Suprapubic skin (tissue), 4 donors: ENCODE data around the gene AGPAT4. TPM values are rescaled to one million over a fixed set of nuclear protein-coding genes. Genes with fewer than 3 reads are reported as not detected.

Experiments used
- DNase-seq, 2 donors: peaks; one replicate each; pipeline ENCODE4 v3.0.0-alpha.2; 2019; ENCODE audit warnings: low spot score in 2 of 2
- H3K27ac ChIP-seq: fragments of 200-600 bp; sonication (generic); one replicate; pipeline ENCODE4 v1.5.1; 2019
- H3K27me3 ChIP-seq: fragments of 200-600 bp; sonication (generic); one replicate; pipeline ENCODE4 v1.5.1; 2019
- H3K36me3 ChIP-seq: fragments of 200-600 bp; sonication (generic); one replicate; pipeline ENCODE4 v1.5.1; 2019
- H3K4me1 ChIP-seq: fragments of 200-600 bp; sonication (generic); one replicate; pipeline ENCODE4 v1.5.1; 2019
- H3K4me3 ChIP-seq: fragments of 200-600 bp; sonication (generic); one replicate; pipeline ENCODE4 v1.5.1; 2019; ENCODE audit warnings: mild to moderate bottlenecking
- H3K9me3 ChIP-seq: fragments of 200-600 bp; sonication (generic); one replicate; pipeline ENCODE4 v1.5.1; 2019
- EP300 ChIP-seq: sonication (generic); formaldehyde crosslinking; IDR thresholded peaks from one replicate; pipeline ENCODE4 v1.6.1; 2017; ENCODE audit warnings: antibody characterized with exemption
- POLR2A ChIP-seq, 2 donors: fragments of 450-650 bp; IDR thresholded peaks; one replicate each; pipeline ENCODE4 v1.6.1; 2017; ENCODE audit warnings: antibody characterized with exemption in 2 of 2, mild to moderate bottlenecking in 2 of 2, moderate library complexity in 2 of 2
- POLR2AphosphoS5 ChIP-seq, 3 donors: sonication (generic); formaldehyde crosslinking; IDR thresholded peaks; one replicate each; pipeline ENCODE4 v1.6.1; 2017; ENCODE audit warnings: antibody characterized with exemption in 3 of 3
- WGBS: methylation state at CpG from one replicate; pipeline ENCODE4 v1.1.5; 2018; 5-methylcytosine and 5-hydroxymethylcytosine counted together
- total RNA-seq, 4 donors: library from RNA; depleted of rRNA; stranded (reverse); fragments of >200 nt; gene quantifications; one replicate each; pipeline ENCODE4 v1.1.0, GENCODE V29; 2016
- TF ChIP-seq, protein P1 (sequence below), 2 donors: fragments of 200-600 bp in 1 of 2; fragments of 450-650 bp in 1 of 2; sonication (generic) in 1 of 2; IDR thresholded peaks; one replicate each; pipeline ENCODE4 v1.5.1; 2016 to 2019; ENCODE audit warnings: antibody characterized with exemption in 2 of 2, mild to moderate bottlenecking in 1 of 2, moderate library complexity in 1 of 2

AGPAT4 gene
- total RNA-seq, 4 donors from 2014 or later = 1.1 to 4.1 (median 2.9) TPM

DNA sequence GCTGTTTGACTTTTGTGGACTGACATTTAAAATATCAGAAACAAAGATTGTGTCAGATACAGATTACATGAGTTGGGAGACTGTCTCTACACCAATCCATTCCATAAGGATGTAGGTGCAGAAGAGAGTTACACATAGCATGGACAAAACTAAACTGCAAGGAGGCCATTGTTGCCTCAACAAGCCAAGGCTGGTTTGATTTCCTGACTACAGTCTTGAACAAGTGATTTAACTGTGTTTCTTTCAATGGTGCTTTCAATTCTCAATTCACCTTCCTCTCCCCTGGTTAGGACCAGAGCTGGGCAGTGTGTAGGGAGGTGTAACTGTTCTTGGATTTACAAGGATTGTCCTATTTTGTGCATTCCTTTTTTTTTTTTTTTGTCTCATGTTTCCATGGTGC is 82.2 kb downstream of the AGPAT4 start:
- no peak for DNase-seq
- H3K9me3 ChIP-seq = no peaks in the 10 kb centered on the region
- no peak overlapping the region for H3K27ac ChIP-seq
- H3K4me3 ChIP-seq = no peak overlapping the region
- H3K4me1 ChIP-seq = no peaks in the 10 kb centered on the region
- H3K27me3 ChIP-seq = no peaks in the 10 kb centered on the region
- no peak for TF ChIP-seq EP300
- TF ChIP-seq POLR2A (IDR thresholded peaks at IDR 0.05) = no peak
- TF ChIP-seq POLR2AphosphoS5 (IDR thresholded peaks at IDR 0.05) = no peak
- TF ChIP-seq, protein P1, sequence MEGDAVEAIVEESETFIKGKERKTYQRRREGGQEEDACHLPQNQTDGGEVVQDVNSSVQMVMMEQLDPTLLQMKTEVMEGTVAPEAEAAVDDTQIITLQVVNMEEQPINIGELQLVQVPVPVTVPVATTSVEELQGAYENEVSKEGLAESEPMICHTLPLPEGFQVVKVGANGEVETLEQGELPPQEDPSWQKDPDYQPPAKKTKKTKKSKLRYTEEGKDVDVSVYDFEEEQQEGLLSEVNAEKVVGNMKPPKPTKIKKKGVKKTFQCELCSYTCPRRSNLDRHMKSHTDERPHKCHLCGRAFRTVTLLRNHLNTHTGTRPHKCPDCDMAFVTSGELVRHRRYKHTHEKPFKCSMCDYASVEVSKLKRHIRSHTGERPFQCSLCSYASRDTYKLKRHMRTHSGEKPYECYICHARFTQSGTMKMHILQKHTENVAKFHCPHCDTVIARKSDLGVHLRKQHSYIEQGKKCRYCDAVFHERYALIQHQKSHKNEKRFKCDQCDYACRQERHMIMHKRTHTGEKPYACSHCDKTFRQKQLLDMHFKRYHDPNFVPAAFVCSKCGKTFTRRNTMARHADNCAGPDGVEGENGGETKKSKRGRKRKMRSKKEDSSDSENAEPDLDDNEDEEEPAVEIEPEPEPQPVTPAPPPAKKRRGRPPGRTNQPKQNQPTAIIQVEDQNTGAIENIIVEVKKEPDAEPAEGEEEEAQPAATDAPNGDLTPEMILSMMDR (IDR thresholded peaks at IDR 0.05) = no peak
- no peaks in the 10 kb centered on the region for H3K36me3 ChIP-seq

DNA sequence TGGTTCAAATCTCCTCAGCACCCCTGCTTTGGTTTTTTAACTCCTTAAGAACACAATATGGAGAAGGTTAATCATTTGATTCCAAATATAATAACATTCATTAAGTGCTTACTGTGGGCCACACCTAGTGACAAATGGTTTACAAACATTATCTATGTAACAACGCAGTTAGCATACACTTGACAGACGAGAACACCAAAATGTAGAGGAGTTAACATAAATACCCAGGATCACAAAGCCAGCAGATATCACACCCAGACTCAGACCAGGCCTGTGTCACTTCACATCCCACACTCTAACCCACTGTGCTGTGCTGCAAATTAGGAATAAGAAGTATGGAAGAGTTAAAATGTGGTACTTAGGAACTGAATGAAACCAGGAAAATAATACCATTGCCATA is 82.9 kb downstream of the AGPAT4 start:
- no peak overlapping the region for H3K4me3 ChIP-seq
- H3K36me3 ChIP-seq = no peaks in the 10 kb centered on the region
- WGBS = 57% methylated on average over 2 of the region's 2 CpGs
- TF ChIP-seq, protein P1 (IDR thresholded peaks at IDR 0.05) = no peak
- TF ChIP-seq POLR2AphosphoS5 (IDR thresholded peaks at IDR 0.05) (no peak), EP300 (no peak), POLR2A (IDR thresholded peaks at IDR 0.05) (no peak)
- no peaks in the 10 kb centered on the region for H3K9me3 ChIP-seq
- no peak for DNase-seq
- H3K27me3 ChIP-seq = no peaks in the 10 kb centered on the region
- H3K4me1 ChIP-seq = no peaks in the 10 kb centered on the region
- H3K27ac ChIP-seq = no peak overlapping the region

DNA sequence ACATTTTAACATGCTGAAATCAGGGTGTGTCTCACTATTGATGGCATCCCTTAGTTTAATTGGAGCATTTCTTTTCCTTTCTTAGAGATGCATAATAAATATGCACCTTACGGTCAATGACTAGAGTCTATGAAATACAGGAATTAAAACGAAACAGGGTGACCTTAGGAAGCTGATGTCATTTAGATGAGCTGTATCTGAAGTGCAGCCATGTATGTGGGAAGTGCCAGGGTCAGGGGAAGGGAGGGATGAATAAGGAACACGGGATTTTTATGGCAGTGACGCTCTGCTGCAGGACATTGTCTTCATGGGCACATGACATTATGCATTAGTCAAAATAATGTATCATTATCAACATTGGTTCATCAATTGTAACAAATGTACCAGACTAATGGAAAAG is 84.0 kb downstream of the AGPAT4 start:
- no peak for DNase-seq
- Histone ChIP-seq H3K9me3 (no peaks in the 10 kb centered on the region), H3K4me1 (no peaks in the 10 kb centered on the region), H3K27me3 (no peaks in the 10 kb centered on the region), H3K27ac (no peak overlapping the region), H3K36me3 (no peaks in the 10 kb centered on the region), H3K4me3 (no peak overlapping the region)
- TF ChIP-seq EP300 (no peak), POLR2A (IDR thresholded peaks at IDR 0.05) (no peak), POLR2AphosphoS5 (IDR thresholded peaks at IDR 0.05) (no peak)
- TF ChIP-seq, protein P1 (IDR thresholded peaks at IDR 0.05) = no peak
- 60% methylated on average over 4 of the region's 4 CpGs for WGBS

DNA sequence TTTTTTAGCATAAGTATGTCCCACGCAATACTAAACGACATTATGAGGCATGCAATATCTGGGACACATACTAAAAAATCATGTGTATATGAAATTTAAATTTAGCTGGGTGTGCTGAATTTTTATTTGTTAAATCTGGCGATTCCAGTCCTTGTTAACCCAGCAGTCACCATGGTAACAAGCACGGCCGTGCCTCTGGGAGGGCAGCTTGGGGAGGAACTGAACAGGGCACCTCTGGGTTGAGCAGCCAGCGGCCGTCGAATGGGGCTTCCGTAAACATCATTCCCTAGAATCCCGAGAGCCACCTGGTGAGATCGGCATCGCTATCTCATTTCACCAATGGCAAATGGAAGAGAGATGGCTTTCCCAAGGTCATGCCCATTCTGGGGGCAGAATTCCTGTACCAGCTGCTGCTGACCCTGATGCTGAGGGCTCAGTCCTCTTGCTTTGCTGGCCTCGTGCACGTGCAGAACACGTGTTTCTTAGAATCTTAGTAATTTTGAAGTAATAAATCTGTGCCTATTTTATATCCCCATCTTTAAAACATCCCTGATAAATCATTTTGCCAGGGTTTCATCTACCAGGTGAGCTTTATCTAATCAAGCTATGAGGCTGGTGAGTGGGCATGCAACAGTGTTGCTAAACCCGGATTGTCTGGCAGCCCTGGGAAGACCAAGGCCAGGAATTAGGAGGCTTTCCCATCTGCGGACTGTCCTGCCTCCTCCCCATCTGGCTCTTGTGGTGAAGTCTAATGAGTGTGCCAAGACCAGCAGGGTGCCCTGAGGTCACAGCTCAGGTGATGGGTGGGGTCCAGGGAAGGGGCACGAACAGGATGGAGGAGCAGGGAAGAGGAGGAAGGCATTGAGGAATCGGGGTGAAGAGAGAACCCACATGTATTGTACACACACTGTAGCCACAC is 85.1 kb downstream of the AGPAT4 start:
- no peaks in the 10 kb centered on the region for H3K36me3 ChIP-seq
- H3K4me1 ChIP-seq = no peaks in the 10 kb centered on the region
- no peaks in the 10 kb centered on the region for H3K9me3 ChIP-seq
- H3K27me3 ChIP-seq = no peaks in the 10 kb centered on the region
- TF ChIP-seq POLR2A (IDR thresholded peaks at IDR 0.05) (no peak), EP300 (no peak), POLR2AphosphoS5 (IDR thresholded peaks at IDR 0.05) (no peak)
- TF ChIP-seq, protein P1 (IDR thresholded peaks at IDR 0.05) = no peak
- H3K4me3 ChIP-seq = no peak overlapping the region
- DNase-seq = no peak
- no peak overlapping the region for H3K27ac ChIP-seq
- WGBS = 88% methylated on average over 19 of the region's 19 CpGs

DNA sequence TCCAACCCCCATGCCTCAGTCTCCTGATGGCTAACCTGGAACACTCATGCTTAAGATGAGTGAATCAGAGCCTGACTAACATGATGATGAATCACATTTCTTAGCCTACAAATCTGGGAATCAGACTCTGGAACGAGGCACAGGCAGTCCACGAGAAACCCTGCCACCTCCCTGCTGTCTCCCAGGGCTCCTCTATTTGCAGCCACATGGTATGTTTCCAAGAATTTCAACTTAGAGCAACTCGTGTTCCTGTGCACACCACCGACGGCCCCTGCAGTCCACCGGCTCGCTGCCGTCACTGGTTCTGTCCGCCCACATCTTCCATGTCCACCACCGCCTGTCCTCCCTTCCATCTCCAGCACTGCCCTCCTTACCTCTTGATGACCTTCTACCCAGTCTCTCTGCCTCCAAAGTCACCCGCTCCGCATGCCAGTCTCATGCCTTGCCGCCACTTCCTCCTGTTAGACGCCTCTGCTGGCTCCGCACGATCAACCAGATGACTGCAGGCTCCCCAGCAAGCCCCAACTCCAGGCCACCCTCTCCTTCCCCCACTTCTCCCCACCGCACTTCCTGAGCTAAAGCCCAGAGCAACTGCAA is 87.6 kb downstream of the AGPAT4 start:
- no peaks in the 10 kb centered on the region for H3K27me3 ChIP-seq
- 76% methylated on average over 17 of the region's 17 CpGs for WGBS
- DNase-seq = no peak
- no peak overlapping the region for H3K27ac ChIP-seq
- no peak overlapping the region for H3K4me3 ChIP-seq
- TF ChIP-seq, protein P1 (IDR thresholded peaks at IDR 0.05) = no peak
- TF ChIP-seq POLR2A (IDR thresholded peaks at IDR 0.05) (no peak), POLR2AphosphoS5 (IDR thresholded peaks at IDR 0.05) (no peak), EP300 (no peak)
- H3K36me3 ChIP-seq = no peaks in the 10 kb centered on the region
- H3K4me1 ChIP-seq = no peaks in the 10 kb centered on the region
- H3K9me3 ChIP-seq = no peaks in the 10 kb centered on the region
